GM12878 (cell line): ENCODE measurements around the gene PIEZO2. TPM values are rescaled to one million over a fixed set of nuclear protein-coding genes. Genes with fewer than 3 reads are reported as not detected.

Source experiments
- ATAC-seq: fragments of 200-7000 bp; cut with Tn5 transposase; 3 replicates; pipeline ENCODE4 v1.9.1; 2020; ENCODE audit warnings: mild to moderate bottlenecking, moderate library complexity
- BruUV-seq: library from RNA; stranded (reverse); fragments of 400-500 nt; replicated peaks from 2 replicates; lab custom pipeline; 2021; lab: Mats Ljungman, UMichigan
- CTCF ChIA-PET: fragments of 300-600 bp; sonication (Branson Sonifier 250); formaldehyde crosslinking; extraction: SDS; loops from one replicate; lab custom pipeline; 2021; ENCODE audit warnings: inconsistent platforms; lab: Yijun Ruan, JAX
- POLR2A ChIA-PET: fragments of 350-600 bp; formaldehyde crosslinking; extraction: SDS; loops from one replicate; lab custom pipeline; 2021; ENCODE audit warnings: inconsistent platforms; lab: Charles Lee
- RAD21 ChIA-PET: fragments of 300-600 bp; sonication (Branson Sonifier 250); formaldehyde crosslinking; loops from one replicate; lab custom pipeline; 2023; ENCODE audit warnings: antibody characterized with exemption; ENCODE audit not compliant: unreplicated experiment; lab: Charles Lee
- SMC1A ChIA-PET: fragments of 300-600 bp; sonication (Branson Sonifier 250); formaldehyde crosslinking; loops from one replicate; lab custom pipeline; 2023; ENCODE audit not compliant: unreplicated experiment, uncharacterized antibody; lab: Charles Lee
- DNase-seq: peaks from one replicate; pipeline ENCODE4 v3.0.0-alpha.2; 2011; ENCODE audit warnings: low read depth, low spot score
- FAIRE-seq: peaks from 3 replicates; lab custom pipeline; 2011; peaks lifted over from hg19 to GRCh38; lab: Jason Lieb, UNC
- H2AFZ ChIP-seq: 2 replicates; pipeline ENCODE4 v1.6.0; 2011; ENCODE audit warnings: low read depth, low read length, control low read depth; ENCODE audit not compliant: control insufficient read depth
- H3K27ac ChIP-seq: 2 replicates; pipeline ENCODE4 v1.5.1; 2011; ENCODE audit warnings: control low read depth; ENCODE audit not compliant: control insufficient read depth, insufficient read depth
- H3K27me3 ChIP-seq, 2 experiments: replicated peaks in 1 of 2; 2 replicates each; pipeline versions ENCODE4 v1.6.0 to v1.6.1; 2011; ENCODE audit warnings: low read length in 1 of 2; ENCODE audit not compliant: control insufficient read depth in 2 of 2, insufficient read depth in 2 of 2
- H3K36me3 ChIP-seq, 2 experiments: 2 replicates each; pipeline ENCODE4 v1.5.1; 2011; ENCODE audit warnings: low read length in 1 of 2; ENCODE audit not compliant: control insufficient read depth in 2 of 2, insufficient read depth in 2 of 2
- H3K4me1 ChIP-seq: 2 replicates; pipeline ENCODE4 v1.6.1; 2011; ENCODE audit warnings: mild to moderate bottlenecking, low read length, moderate library complexity, mixed read lengths; ENCODE audit not compliant: control insufficient read depth, insufficient read depth
- H3K4me2 ChIP-seq: 2 replicates; pipeline ENCODE4 v1.6.0; 2011; ENCODE audit warnings: control low read depth; ENCODE audit not compliant: control insufficient read depth, insufficient read depth
- H3K4me3 ChIP-seq: fragments of 200-600 bp; sonication (generic); 2 replicates; pipeline ENCODE4 v1.5.1; 2016
- H3K79me2 ChIP-seq: 2 replicates; pipeline ENCODE4 v1.6.0; 2011; ENCODE audit warnings: low read length; ENCODE audit not compliant: control insufficient read depth, insufficient read depth
- H3K9ac ChIP-seq: 2 replicates; pipeline ENCODE4 v1.8.0; 2011; ENCODE audit warnings: low read length, control low read depth, mixed read lengths; ENCODE audit not compliant: control insufficient read depth, insufficient read depth
- H3K9me3 ChIP-seq: replicated peaks from 3 replicates; pipeline ENCODE4 v1.5.1; 2011; ENCODE audit warnings: mild to moderate bottlenecking, low read length; ENCODE audit not compliant: control insufficient read depth, insufficient read depth
- H4K20me1 ChIP-seq: 2 replicates; pipeline ENCODE4 v1.6.0; 2011; ENCODE audit not compliant: control insufficient read depth, insufficient read depth
- ASH2L ChIP-seq: fragments of 300-600, 200-600 bp; sonication (generic); IDR thresholded peaks from 2 replicates; pipeline ENCODE4 v1.6.1; 2017; ENCODE audit warnings: low read depth, mild to moderate bottlenecking, borderline replicate concordance
- CEBPB ChIP-seq, 2 experiments: fragments of 150-350 bp in 1 of 2; IDR thresholded peaks; 2 replicates each; pipeline ENCODE4 v1.6.1; 2012 to 2014; ENCODE audit warnings: low read depth in 2 of 2, low read length in 2 of 2, borderline replicate concordance in 1 of 2, inconsistent platforms in 1 of 2
- FOXK2 ChIP-seq: fragments of 450-650 bp; IDR thresholded peaks from 2 replicates; pipeline ENCODE4 v1.6.1; 2017; ENCODE audit warnings: mild to moderate bottlenecking, moderate library complexity
- GABPA ChIP-seq: IDR thresholded peaks from 2 replicates; pipeline ENCODE4 v1.6.1; 2014; ENCODE audit warnings: antibody characterized with exemption, low read depth, mild to moderate bottlenecking, inconsistent platforms
- HSF1 ChIP-seq: fragments of 150-350 bp; IDR thresholded peaks from 2 replicates; pipeline ENCODE4 v1.6.1; 2014; ENCODE audit warnings: mild to moderate bottlenecking, low read depth, low read length
- IKZF2 ChIP-seq, 2 experiments: fragments of 450-650 bp; IDR thresholded peaks; 2 replicates each; pipeline ENCODE4 v1.6.1; 2017; ENCODE audit warnings: mild to moderate bottlenecking in 2 of 2, moderate library complexity in 2 of 2
- IRF4 ChIP-seq: IDR thresholded peaks from 2 replicates; pipeline ENCODE4 v1.6.1; 2011; ENCODE audit warnings: low read depth, low read length
- KAT2A ChIP-seq: conservative IDR thresholded peaks from 2 replicates; pipeline ENCODE4 v1.6.1; 2011; ENCODE audit warnings: low read depth, low read length; ENCODE audit not compliant: control insufficient read depth
- NFXL1 ChIP-seq: fragments of 450-650 bp; IDR thresholded peaks from 2 replicates; pipeline ENCODE4 v1.6.1; 2017; ENCODE audit warnings: antibody characterized with exemption, mild to moderate bottlenecking, borderline replicate concordance
- NRF1 ChIP-seq: conservative IDR thresholded peaks from 2 replicates; pipeline ENCODE4 v1.6.1; 2011; ENCODE audit warnings: mild to moderate bottlenecking, low read depth, low read length, improper control_type of control experiment
- PML ChIP-seq: IDR thresholded peaks from 2 replicates; pipeline ENCODE4 v1.6.1; 2012; ENCODE audit warnings: low read length, inconsistent platforms
- ZNF24 ChIP-seq: fragments of 450-650 bp; IDR thresholded peaks from 2 replicates; pipeline ENCODE4 v1.6.1; 2017; ENCODE audit warnings: antibody characterized with exemption, mild to moderate bottlenecking
- ZNF274 ChIP-seq: IDR thresholded peaks from one replicate; pipeline ENCODE4 v1.8.0; 2011; ENCODE audit not compliant: insufficient read length, insufficient read depth
- ZNF687 ChIP-seq: fragments of 450-650 bp; IDR thresholded peaks from 2 replicates; pipeline ENCODE4 v1.6.1; 2017; ENCODE audit warnings: mild to moderate bottlenecking, moderate library complexity
- WGBS: methylation state at CpG from one replicate; pipeline ENCODE4 v1.1.6; 2016; ENCODE audit warnings: low lambda C conversion rate; ENCODE audit not compliant: insufficient replicate concordance, insufficient coverage; ENCODE audit errors: missing lambda C conversion rate; 5-methylcytosine and 5-hydroxymethylcytosine counted together
- in situ Hi-C: fragments of 300-500 bp; cut with MboI; formaldehyde crosslinking; loops from 9 replicates; pipeline ENCODE4 v1.14.3; 2018; ENCODE audit warnings: mixed read lengths
- intact Hi-C: fragments of 100-400 bp; cut with micrococcal nuclease; formaldehyde crosslinking; loops from one replicate; pipeline ENCODE4 v1.14.2; 2022; ENCODE audit not compliant: unreplicated experiment
- polyA plus RNA-seq, 11 experiments: library from polyadenylated mRNA; depleted of rRNA in 4 of 11; unstranded in 6 of 11; stranded (reverse) in 5 of 11; fragments of >200 nt; fragmentation: Nextera tagmentation in 4 of 11; fragmentation: Illumina TruSeq in 1 of 11; extraction: Ambion mirVana in 4 of 11; extraction: Trizol in 1 of 11; gene quantifications; 1 replicate in 1 of 11; 2 replicates in 10 of 11; pipeline versions ENCODE4 v1.2.1 to v1.2.3, GENCODE V29; 2011 to 2016; ENCODE audit warnings: inconsistent platforms in 2 of 11, missing spikeins in 2 of 11, low read depth in 1 of 11
- total RNA-seq, 4 experiments: library from RNA; depleted of rRNA in 3 of 4; stranded (reverse); fragments of >200 nt in 3 of 4; fragmentation: Illumina TruSeq in 1 of 4; extraction: Trizol in 1 of 4; gene quantifications; 2 replicates each; pipeline versions ENCODE4 v1.2.1 to v1.2.3, GENCODE V29; 2013 to 2021

Gene PIEZO2
- total and polyA plus RNA-seq, 10 of the 15 experiments (the other 5 are each of a cell fraction or from before 2014, with no cell fraction given): 6.7 to 42.3 (median 27.4) TPM

GRCh38 chr18:11176481-11176881 is 27.1 kb upstream of the PIEZO2 start:
- H3K27ac ChIP-seq: no peak overlapping the region
- ChIA-PET SMC1A (interaction anchor here (1.0 kb wide), 1 partner anchor 396 kb away, joined by 3 read pairs; no protein-coding TSS in a partner anchor), CTCF (no interaction called here)
- in situ Hi-C loops (no loop called here), intact Hi-C loops (no loop called here)
- H3K79me2 ChIP-seq: no peaks in the 10 kb centered on the region
- peaks cover 0 to 2% of the 10 kb centered on the region in 2 experiments; a peak in 2 of 4 replicates for H3K27me3 ChIP-seq
- no peak for DNase-seq
- no TSS peak for BruUV-seq
- no peaks in the 10 kb centered on the region for H3K4me1 ChIP-seq
- no peak overlapping the region for H3K4me3 ChIP-seq
- no peak overlapping the region for H2AFZ ChIP-seq
- no peak for ATAC-seq
- TF ChIP-seq NFXL1: no peak
- no peak for TF ChIP-seq ZNF687
- no peak for TF ChIP-seq PML
- no peak for TF ChIP-seq KAT2A
- TF ChIP-seq IRF4: no peak
- TF ChIP-seq FOXK2: no peak
- TF ChIP-seq GABPA: no peak
- no peak for TF ChIP-seq ZNF24
- TF ChIP-seq HSF1: no peak
- no peak for TF ChIP-seq ASH2L
- no peak for TF ChIP-seq CEBPB (IDR thresholded peaks at IDR 0.05; ENCODE audit: borderline replicate concordance in 1 of 2, low read depth in 2 of 2, low read length in 2 of 2)
- TF ChIP-seq NRF1: no peak
- TF ChIP-seq ZNF274: no peak
- TF ChIP-seq IKZF2 (IDR thresholded peaks at IDR 0.05): no peak
- TF ChIP-seq, all 136 proteins: peak for 0
- H3K36me3 ChIP-seq: no peaks in the 10 kb centered on the region
- no peaks in the 10 kb centered on the region for H4K20me1 ChIP-seq
- RAD21 ChIA-PET: no interaction called here
- no peak overlapping the region for H3K9ac ChIP-seq
- POLR2A ChIA-PET: interaction anchor here (0.6 kb wide), 3 partner anchors 348 to 1249 kb away, joined by 3 to 4 read pairs (median 3); no protein-coding TSS in a partner anchor
- FAIRE-seq: no peak
- no peaks in the 10 kb centered on the region for H3K9me3 ChIP-seq
- H3K4me2 ChIP-seq: no peak overlapping the region
- WGBS: 2% methylated on average over 3 of the region's 3 CpGs
